ENCODE data around the gene GBGT1. TPM values are rescaled to one million over a fixed set of nuclear protein-coding genes. Genes with fewer than 3 reads are reported as not detected.
"Not testable (repeated sequence)": the region's sequence is repeated elsewhere in the genome, so short reads cannot be mapped to it uniquely, and the experiment has no call there.

The GBGT1 gene
- total RNA-seq, 6 experiments from 2014 or later: 1.1 to 2.8 (median 1.7) TPM

- Mint-ChIP-seq H3K27me3 (ENCODE audit: insufficient read depth) (peaks cover 22% of the 10 kb centered on the region), H3K4me1 (ENCODE audit: low read depth) (no peaks in the 10 kb centered on the region), H3K4me3 (no peak overlapping the region), H3K27ac (no peak overlapping the region), H3K36me3 (ENCODE audit: low read depth) (no peaks in the 10 kb centered on the region), H3K9me3 (no peaks in the 10 kb centered on the region)
- TF ChIP-seq CTCF (IDR thresholded peaks at IDR 0.05): no peak
- DNase-seq: no peak
Observed at GRCh38 chr9:133207540-133208170, 43.9 kb upstream of the GBGT1 start.

- no peaks in the 10 kb centered on the region for H3K36me3 Mint-ChIP-seq (ENCODE audit: low read depth)
- no peak for TF ChIP-seq CTCF (IDR thresholded peaks at IDR 0.05)
- H3K27ac Mint-ChIP-seq: no peak overlapping the region
- no peak for DNase-seq
- H3K27me3 Mint-ChIP-seq (ENCODE audit: insufficient read depth): peaks cover 24% of the 10 kb centered on the region
- H3K4me1 Mint-ChIP-seq (ENCODE audit: low read depth): no peaks in the 10 kb centered on the region
- no peak overlapping the region for H3K4me3 Mint-ChIP-seq
- H3K9me3 Mint-ChIP-seq: no peaks in the 10 kb centered on the region
Observed at GRCh38 chr9:133207021-133207531, 43.4 kb upstream of the GBGT1 start.

GRCh38 chr9:133205996-133206931 lies 42.5 kb upstream of the GBGT1 start:
- DNase-seq: no peak
- H3K27ac Mint-ChIP-seq: no peak overlapping the region
- TF ChIP-seq CTCF (IDR thresholded peaks at IDR 0.05): no peak
- H3K9me3 Mint-ChIP-seq: no peaks in the 10 kb centered on the region
- H3K4me3 Mint-ChIP-seq: no peak overlapping the region
- H3K4me1 Mint-ChIP-seq (ENCODE audit: low read depth): no peaks in the 10 kb centered on the region
- peaks cover 30% of the 10 kb centered on the region for H3K27me3 Mint-ChIP-seq (ENCODE audit: insufficient read depth)
- H3K36me3 Mint-ChIP-seq (ENCODE audit: low read depth): no peaks in the 10 kb centered on the region

- not testable (repeated sequence) for H3K27ac Mint-ChIP-seq; H3K9me3 Mint-ChIP-seq; H3K4me1 Mint-ChIP-seq (ENCODE audit: low read depth); H3K36me3 Mint-ChIP-seq (ENCODE audit: low read depth); H3K4me3 Mint-ChIP-seq; DNase-seq
- peaks cover 37% of the 10 kb centered on the region for H3K27me3 Mint-ChIP-seq (ENCODE audit: insufficient read depth)
Observed at GRCh38 chr9:133205481-133205887, 41.8 kb upstream of the GBGT1 start.

- no peak for DNase-seq
- TF ChIP-seq CTCF (IDR thresholded peaks at IDR 0.05): no peak
- Mint-ChIP-seq H3K9me3 (no peaks in the 10 kb centered on the region), H3K27me3 (ENCODE audit: insufficient read depth) (peaks cover 39% of the 10 kb centered on the region), H3K27ac (no peak overlapping the region), H3K36me3 (ENCODE audit: low read depth) (no peaks in the 10 kb centered on the region), H3K4me1 (ENCODE audit: low read depth) (no peaks in the 10 kb centered on the region), H3K4me3 (no peak overlapping the region)
Observed at GRCh38 chr9:133204993-133205336, 41.3 kb upstream of the GBGT1 start.

Measured in HFFc6 (cell line).